ENCODE results near the gene TMEM143. TPM values are rescaled to one million over a fixed set of nuclear protein-coding genes. Genes with fewer than 3 reads are reported as not detected.

TMEM143 gene
- total and polyA plus RNA-seq, 7 experiments from 2014 or later, result 5.7 to 39.8 (median 14.0) TPM

DNA sequence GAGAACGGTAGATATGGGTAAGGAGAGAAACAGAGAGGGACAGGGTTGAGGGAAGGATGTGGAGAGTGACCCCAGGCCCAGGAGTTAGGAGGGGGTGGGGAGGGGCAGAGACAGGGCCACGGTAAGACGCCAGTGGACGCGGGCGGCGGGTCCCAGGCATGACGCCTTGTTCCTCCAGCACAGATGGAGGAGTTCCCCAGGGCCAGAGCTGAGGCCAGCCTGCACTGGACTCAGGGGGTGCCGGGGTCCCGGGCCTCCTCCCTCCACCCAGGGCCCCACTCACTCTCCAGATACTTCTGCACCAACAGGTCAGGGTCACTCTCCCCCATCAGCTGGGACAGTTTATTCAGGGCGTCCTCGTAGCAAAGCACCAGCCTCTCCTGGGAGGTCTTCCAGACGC lies 60.4 kb downstream of the TMEM143 start:
- H3K4me3 Mint-ChIP-seq, result no peak overlapping the region

DNA sequence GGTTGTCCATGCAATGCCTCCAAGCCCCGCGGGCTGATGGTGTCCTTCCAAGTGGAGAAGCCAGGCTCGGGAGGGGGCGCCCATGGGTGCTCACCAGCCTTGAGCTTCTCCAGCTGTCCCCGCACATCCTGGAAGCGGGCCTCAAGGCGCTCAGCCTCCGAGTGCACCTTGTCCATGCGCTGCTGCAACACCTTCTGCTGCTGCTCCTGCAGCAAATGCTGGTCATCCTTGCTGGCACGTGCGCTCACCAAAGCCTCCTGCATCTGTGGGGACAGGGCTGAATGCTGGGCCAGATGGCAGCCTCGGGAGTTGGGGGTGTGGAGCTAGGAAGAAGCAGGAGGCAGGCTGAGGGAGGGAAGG lies 61.2 kb downstream of the TMEM143 start:
- H3K27me3 Mint-ChIP-seq, result no peaks in the 10 kb centered on the region
- DNase-seq (no peak), ATAC-seq (no peak)
- H3K9me3 Mint-ChIP-seq, result no peaks in the 10 kb centered on the region
- intact Hi-C loops (cut with micrococcal nuclease), result no loop called here
- Histone ChIP-seq H3K4me3 (ENCODE audit: low read length) (no peak overlapping the region), H3K4me1 (ENCODE audit: control insufficient read depth in 2 of 2, insufficient read depth in 2 of 2, low read length in 2 of 2) (no peaks in the 10 kb centered on the region), H3K27me3 (ENCODE audit: control insufficient read depth in 2 of 2, insufficient read depth in 2 of 2, low read length in 2 of 2) (no peaks in the 10 kb centered on the region), H3K27ac (ENCODE audit: low read depth, low read length) (no peak overlapping the region), H3K9me3 (ENCODE audit: control insufficient read depth in 2 of 3, low read length in 3 of 3) (no peaks in the 10 kb centered on the region), H3K36me3 (ENCODE audit: control insufficient read depth in 2 of 3, insufficient read depth in 3 of 3, low read length in 3 of 3) (no peaks in the 10 kb centered on the region)
- ChIA-PET CTCF (interaction anchor here (0.6 kb wide), 1 partner anchor 10 kb away, joined by 3 read pairs; no protein-coding TSS in a partner anchor), POLR2A (no interaction called here)
- H3K4me3 Mint-ChIP-seq, result no peak overlapping the region
- H3K4me1 Mint-ChIP-seq, result no peaks in the 10 kb centered on the region
- peaks cover 0 to 4% (median 0%) of the 10 kb centered on the region in 5 donors for H3K36me3 Mint-ChIP-seq
- H3K27ac Mint-ChIP-seq, result no peak overlapping the region

More for the DNA sequence above, 60.4 kb downstream of the TMEM143 start:
- Mint-ChIP-seq H3K27me3 (peaks cover 0 to 3% (median 0%) of the 10 kb centered on the region in 5 donors), H3K27ac (no peak overlapping the region), H3K4me1 (no peaks in the 10 kb centered on the region), H3K9me3 (no peaks in the 10 kb centered on the region), H3K36me3 (peaks cover 0 to 4% (median 0%) of the 10 kb centered on the region in 5 donors)
- intact Hi-C loops (cut with micrococcal nuclease), result no loop called here
- ChIA-PET CTCF (no interaction called here), POLR2A (no interaction called here)
- no peaks in the 10 kb centered on the region for H3K36me3 ChIP-seq (ENCODE audit: control insufficient read depth in 2 of 3, insufficient read depth in 3 of 3, low read length in 3 of 3)
- no peak overlapping the region for H3K27ac ChIP-seq (ENCODE audit: low read depth, low read length)
- ATAC-seq, result no peak
- no peak for DNase-seq
- H3K27me3 ChIP-seq (ENCODE audit: control insufficient read depth in 2 of 2, insufficient read depth in 2 of 2, low read length in 2 of 2), result no peaks in the 10 kb centered on the region
- H3K4me1 ChIP-seq (ENCODE audit: control insufficient read depth in 2 of 2, insufficient read depth in 2 of 2, low read length in 2 of 2), result no peaks in the 10 kb centered on the region
- H3K9me3 ChIP-seq (ENCODE audit: control insufficient read depth in 2 of 3, low read length in 3 of 3), result no peaks in the 10 kb centered on the region
- H3K4me3 ChIP-seq (ENCODE audit: low read length), result no peak overlapping the region

DNA sequence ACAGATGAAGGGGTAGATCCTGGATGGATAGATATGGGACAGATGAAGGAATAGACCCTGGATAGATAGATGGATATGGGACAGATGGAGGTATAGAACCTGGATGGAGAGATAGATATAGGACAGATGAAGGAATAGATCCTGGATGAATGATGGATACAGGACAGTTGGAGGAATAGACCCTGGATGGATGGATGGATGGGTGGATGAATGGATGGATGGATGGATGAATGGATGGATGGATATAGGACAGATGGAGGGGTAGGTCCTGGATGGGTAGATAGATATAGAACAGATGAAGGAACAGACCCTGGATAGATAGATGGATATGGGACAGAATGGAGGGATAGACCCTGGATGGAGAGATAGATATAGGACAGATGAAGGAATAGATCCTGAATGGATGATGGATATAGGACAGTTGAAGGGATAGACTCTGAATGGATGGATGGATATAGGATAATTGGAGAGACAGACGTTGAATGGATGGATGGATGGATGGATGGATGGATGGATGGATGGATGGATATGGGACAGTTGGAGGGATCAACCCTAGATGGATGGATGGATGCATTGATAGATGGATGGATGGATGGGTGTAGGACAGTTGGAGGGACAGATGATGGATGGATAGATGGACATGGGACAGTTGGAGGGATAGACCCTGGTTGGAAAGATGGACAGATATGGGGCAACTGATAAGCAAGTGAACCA lies 61.7 kb downstream of the TMEM143 start:
- no peaks in the 10 kb centered on the region for H3K4me1 Mint-ChIP-seq
- Histone ChIP-seq H3K27me3 (ENCODE audit: control insufficient read depth in 2 of 2, insufficient read depth in 2 of 2, low read length in 2 of 2) (no peaks in the 10 kb centered on the region), H3K4me1 (ENCODE audit: control insufficient read depth in 2 of 2, insufficient read depth in 2 of 2, low read length in 2 of 2) (no peaks in the 10 kb centered on the region), H3K9me3 (ENCODE audit: control insufficient read depth in 2 of 3, low read length in 3 of 3) (no peaks in the 10 kb centered on the region), H3K36me3 (ENCODE audit: control insufficient read depth in 2 of 3, insufficient read depth in 3 of 3, low read length in 3 of 3) (no peaks in the 10 kb centered on the region), H3K27ac (ENCODE audit: low read depth, low read length) (no peak overlapping the region), H3K4me3 (ENCODE audit: low read length) (no peak overlapping the region)
- no peaks in the 10 kb centered on the region for H3K9me3 Mint-ChIP-seq
- H3K27ac Mint-ChIP-seq, result no peak overlapping the region
- intact Hi-C loops (cut with micrococcal nuclease), result no loop called here
- H3K36me3 Mint-ChIP-seq, result peaks cover 0 to 4% (median 0%) of the 10 kb centered on the region in 5 donors
- CTCF ChIA-PET, result interaction anchor here (0.6 kb wide), 1 partner anchor 9 kb away, joined by 3 read pairs; no protein-coding TSS in a partner anchor
- no peaks in the 10 kb centered on the region for H3K27me3 Mint-ChIP-seq
- POLR2A ChIA-PET, result no interaction called here
- no peak for DNase-seq
- no peak for ATAC-seq
- H3K4me3 Mint-ChIP-seq, result no peak overlapping the region

DNA sequence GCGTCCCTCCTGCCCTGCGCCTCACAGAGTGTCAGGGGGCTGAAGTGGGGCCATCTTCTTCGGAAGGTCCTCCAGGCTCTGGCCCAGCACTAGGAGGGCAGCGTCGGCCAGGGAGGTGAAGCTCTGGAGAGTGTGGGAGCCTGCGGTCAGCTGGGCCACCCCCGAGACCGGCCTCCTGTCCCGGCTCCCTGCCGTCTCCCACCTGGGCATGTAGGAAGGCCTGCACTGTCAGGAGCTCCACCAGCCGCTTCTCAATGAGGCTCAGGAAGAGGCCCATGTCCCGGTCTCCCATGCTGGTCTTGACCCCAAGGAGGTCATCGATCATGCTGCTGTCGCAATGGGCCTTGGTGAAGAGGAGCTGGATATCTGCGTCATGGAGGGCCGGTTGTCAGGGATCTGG lies 65.8 kb downstream of the TMEM143 start:
- Mint-ChIP-seq H3K9me3 (no peaks in the 10 kb centered on the region), H3K4me3 (no peak overlapping the region), H3K4me1 (no peaks in the 10 kb centered on the region), H3K27me3 (peaks cover 0 to 5% (median 0%) of the 10 kb centered on the region in 5 donors), H3K36me3 (no peaks in the 10 kb centered on the region), H3K27ac (no peak overlapping the region)
- no peaks in the 10 kb centered on the region for H3K36me3 ChIP-seq (ENCODE audit: control insufficient read depth in 2 of 3, insufficient read depth in 3 of 3, low read length in 3 of 3)
- ChIA-PET POLR2A (interaction anchor here (0.8 kb wide), 1 partner anchor 90 kb away, joined by 3 read pairs; no protein-coding TSS in a partner anchor), CTCF (no interaction called here)
- intact Hi-C loops (cut with micrococcal nuclease), result no loop called here
- H3K27me3 ChIP-seq (ENCODE audit: control insufficient read depth in 2 of 2, insufficient read depth in 2 of 2, low read length in 2 of 2), result no peaks in the 10 kb centered on the region
- ATAC-seq, result no peak
- H3K4me1 ChIP-seq (ENCODE audit: control insufficient read depth in 2 of 2, insufficient read depth in 2 of 2, low read length in 2 of 2), result no peaks in the 10 kb centered on the region
- no peaks in the 10 kb centered on the region for H3K9me3 ChIP-seq (ENCODE audit: control insufficient read depth in 2 of 3, low read length in 3 of 3)
- H3K4me3 ChIP-seq (ENCODE audit: low read length), result no peak overlapping the region
- DNase-seq, result no peak
- no peak overlapping the region for H3K27ac ChIP-seq (ENCODE audit: low read depth, low read length)

DNA sequence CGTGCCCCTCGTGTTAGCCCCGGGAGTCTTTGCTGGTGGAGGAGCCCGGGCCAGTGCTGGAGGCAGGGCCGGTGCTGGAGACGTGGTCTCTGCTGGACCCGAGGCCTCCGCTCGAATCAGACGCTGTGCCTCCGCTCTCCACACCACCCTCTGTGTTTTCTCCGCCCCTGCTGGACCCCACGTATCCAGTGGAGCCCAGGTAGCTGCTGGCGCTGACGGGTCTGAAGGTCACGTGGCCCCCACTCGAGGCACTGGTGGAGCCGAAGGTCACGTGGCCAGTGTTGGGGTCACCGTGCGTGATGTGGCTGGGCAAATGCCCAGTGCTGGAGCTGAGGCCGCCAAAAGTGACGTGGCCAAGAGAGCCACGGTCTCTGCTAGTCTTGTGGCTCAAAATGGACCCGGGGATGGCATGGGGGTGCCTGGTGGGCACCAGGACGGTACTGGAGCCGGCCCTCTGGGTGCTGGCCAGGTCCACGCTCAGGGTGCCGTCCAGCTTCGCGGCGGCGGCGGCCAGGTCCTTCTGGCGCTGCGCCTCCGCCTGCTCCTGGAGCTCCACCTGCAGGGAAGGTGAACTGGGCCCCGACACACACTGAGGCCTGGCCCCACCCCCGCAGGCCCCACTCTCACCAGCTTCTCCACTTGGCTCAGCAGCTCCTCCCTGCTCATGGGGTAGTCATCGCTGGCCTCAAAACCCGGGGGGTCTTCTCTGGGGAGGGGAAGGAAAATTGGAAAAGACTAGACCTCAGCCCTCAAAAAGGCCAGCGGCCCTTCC lies 66.6 kb downstream of the TMEM143 start:
- intact Hi-C loops (cut with micrococcal nuclease), result no loop called here
- Histone ChIP-seq H3K9me3 (ENCODE audit: control insufficient read depth in 2 of 3, low read length in 3 of 3) (no peaks in the 10 kb centered on the region), H3K27ac (ENCODE audit: low read depth, low read length) (no peak overlapping the region), H3K36me3 (ENCODE audit: control insufficient read depth in 2 of 3, insufficient read depth in 3 of 3, low read length in 3 of 3) (no peaks in the 10 kb centered on the region), H3K27me3 (ENCODE audit: control insufficient read depth in 2 of 2, insufficient read depth in 2 of 2, low read length in 2 of 2) (no peaks in the 10 kb centered on the region), H3K4me3 (ENCODE audit: low read length) (no peak overlapping the region), H3K4me1 (ENCODE audit: control insufficient read depth in 2 of 2, insufficient read depth in 2 of 2, low read length in 2 of 2) (no peaks in the 10 kb centered on the region)
- Mint-ChIP-seq H3K27me3 (peaks cover 0 to 5% (median 0%) of the 10 kb centered on the region in 5 donors), H3K36me3 (no peaks in the 10 kb centered on the region), H3K27ac (no peak overlapping the region), H3K4me1 (no peaks in the 10 kb centered on the region), H3K4me3 (no peak overlapping the region), H3K9me3 (no peaks in the 10 kb centered on the region)
- no peak for DNase-seq
- POLR2A ChIA-PET, result no interaction called here
- CTCF ChIA-PET, result interaction anchor here (0.8 kb wide), 1 partner anchor 37 kb away, joined by 3 read pairs; no protein-coding TSS in a partner anchor
- ATAC-seq, result no peak

DNA sequence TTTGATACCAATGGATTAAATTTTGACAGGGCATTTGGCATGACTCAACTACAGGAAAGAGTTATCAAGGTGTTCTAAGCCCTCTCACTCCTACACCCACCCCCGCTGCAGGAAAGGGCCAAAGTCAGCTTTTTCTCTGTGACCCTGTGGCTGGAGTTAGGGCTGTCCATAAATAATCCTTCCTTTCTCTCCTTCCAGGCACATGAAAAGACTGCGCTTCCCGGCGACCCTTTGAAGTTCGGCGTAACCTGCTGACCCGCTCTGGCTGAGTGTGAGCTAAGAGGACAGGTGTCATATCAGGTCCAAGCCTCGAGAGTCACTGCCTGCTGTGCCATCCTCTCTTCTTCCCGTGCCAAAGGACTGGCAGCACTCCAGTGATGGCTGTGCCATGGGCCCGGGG lies 68.3 kb downstream of the TMEM143 start:
- Mint-ChIP-seq H3K4me3 (no peak overlapping the region), H3K36me3 (no peaks in the 10 kb centered on the region), H3K9me3 (no peaks in the 10 kb centered on the region), H3K27ac (no peak overlapping the region), H3K27me3 (peaks cover 0 to 5% (median 0%) of the 10 kb centered on the region in 5 donors), H3K4me1 (peaks cover 0 to 8% (median 3%) of the 10 kb centered on the region in 7 donors)
- peaks cover 6 to 7% of the 10 kb centered on the region in 2 donors for H3K4me1 ChIP-seq (ENCODE audit: control insufficient read depth in 2 of 2, insufficient read depth in 2 of 2, low read length in 2 of 2)
- POLR2A ChIA-PET, result no interaction called here
- ATAC-seq (no peak), DNase-seq (no peak)
- no peak overlapping the region for H3K4me3 ChIP-seq (ENCODE audit: low read length)
- H3K27me3 ChIP-seq (ENCODE audit: control insufficient read depth in 2 of 2, insufficient read depth in 2 of 2, low read length in 2 of 2), result peaks cover 0 to 3% of the 10 kb centered on the region in 2 donors
- CTCF ChIA-PET, result interaction anchor here (0.7 to 1.3 kb wide), 2 partner anchors 27 to 29 kb away, joined by 3 to 4 read pairs; no protein-coding TSS in a partner anchor
- no peaks in the 10 kb centered on the region for H3K9me3 ChIP-seq (ENCODE audit: control insufficient read depth in 2 of 3, low read length in 3 of 3)
- no peak overlapping the region for H3K27ac ChIP-seq (ENCODE audit: low read depth, low read length)
- intact Hi-C loops (cut with micrococcal nuclease), result no loop called here
- no peaks in the 10 kb centered on the region for H3K36me3 ChIP-seq (ENCODE audit: control insufficient read depth in 2 of 3, insufficient read depth in 3 of 3, low read length in 3 of 3)

Measured in naive thymus-derived CD4-positive, alpha-beta T cell (primary cell).